GM19240 (cell line): ENCODE measurements around the gene NPLOC4.
"Not testable (repeated sequence)": the region's sequence is repeated elsewhere in the genome, so short reads cannot be mapped to it uniquely, and the experiment has no call there.

ENCODE experiments used
- DNase-seq: peaks from one replicate; pipeline ENCODE4 v3.0.0; 2011; ENCODE audit warnings: low spot score; ENCODE audit not compliant: insufficient read length

Gene NPLOC4

DNA sequence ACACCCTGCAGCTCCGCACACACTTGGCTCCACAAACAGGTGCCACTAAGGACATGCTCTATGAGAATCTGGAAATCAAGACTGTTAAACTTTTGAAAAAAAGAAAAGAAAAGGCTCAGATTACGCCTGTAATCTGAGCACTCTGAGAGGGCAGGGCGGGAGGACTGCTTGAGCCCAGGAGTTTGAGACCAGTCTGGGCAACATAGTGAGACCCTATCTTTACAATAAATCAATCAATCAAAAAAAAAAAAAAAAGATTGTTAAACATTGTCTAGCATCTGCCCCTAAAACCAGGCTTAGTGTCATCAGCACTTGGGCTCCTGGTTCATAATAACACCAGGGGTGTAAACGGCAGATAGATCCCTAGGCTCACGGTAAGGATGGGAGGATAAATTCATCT is 47.3 kb downstream of the NPLOC4 start:
- DNase-seq = no peak

DNA sequence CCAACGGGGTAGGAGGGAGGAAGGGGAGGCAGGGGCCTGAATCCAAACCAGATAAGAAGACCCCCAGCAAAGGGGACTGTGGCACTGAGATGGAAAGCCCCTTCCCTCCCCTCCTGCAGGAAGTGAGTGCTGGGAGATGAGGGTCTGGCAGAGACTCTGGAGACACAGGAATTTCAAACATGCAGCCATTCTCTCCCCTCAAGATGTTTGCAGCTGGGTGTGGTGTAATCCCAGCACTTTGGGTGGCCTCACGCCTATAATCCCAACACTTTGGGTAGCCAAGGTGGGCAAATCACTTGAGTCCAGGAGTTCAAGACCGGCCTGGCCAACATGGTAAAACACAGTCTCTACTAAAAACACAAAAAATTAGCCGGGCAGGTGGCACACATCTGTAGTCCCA is 50.8 kb downstream of the NPLOC4 start:
- no peak for DNase-seq

DNA sequence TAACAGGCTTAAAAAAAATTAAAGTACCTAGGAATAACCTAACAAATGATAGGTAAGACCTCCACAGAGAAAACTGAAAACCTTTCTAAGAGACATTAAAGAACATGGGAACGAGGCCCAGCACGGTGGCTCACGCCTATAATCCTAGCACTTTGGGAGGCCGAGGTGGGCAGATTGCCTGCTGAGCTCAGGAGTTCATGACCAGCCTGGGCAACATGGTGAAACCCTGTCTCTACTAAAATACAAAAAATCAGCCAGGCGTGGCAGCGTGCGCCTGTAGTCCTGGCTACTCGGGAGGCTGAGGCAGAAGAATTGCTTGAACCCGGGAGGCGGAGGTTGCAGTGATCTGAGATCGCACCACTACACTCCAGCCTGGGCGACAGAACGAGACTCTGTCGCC is 52.1 kb downstream of the NPLOC4 start:
- not testable (repeated sequence) for DNase-seq

DNA sequence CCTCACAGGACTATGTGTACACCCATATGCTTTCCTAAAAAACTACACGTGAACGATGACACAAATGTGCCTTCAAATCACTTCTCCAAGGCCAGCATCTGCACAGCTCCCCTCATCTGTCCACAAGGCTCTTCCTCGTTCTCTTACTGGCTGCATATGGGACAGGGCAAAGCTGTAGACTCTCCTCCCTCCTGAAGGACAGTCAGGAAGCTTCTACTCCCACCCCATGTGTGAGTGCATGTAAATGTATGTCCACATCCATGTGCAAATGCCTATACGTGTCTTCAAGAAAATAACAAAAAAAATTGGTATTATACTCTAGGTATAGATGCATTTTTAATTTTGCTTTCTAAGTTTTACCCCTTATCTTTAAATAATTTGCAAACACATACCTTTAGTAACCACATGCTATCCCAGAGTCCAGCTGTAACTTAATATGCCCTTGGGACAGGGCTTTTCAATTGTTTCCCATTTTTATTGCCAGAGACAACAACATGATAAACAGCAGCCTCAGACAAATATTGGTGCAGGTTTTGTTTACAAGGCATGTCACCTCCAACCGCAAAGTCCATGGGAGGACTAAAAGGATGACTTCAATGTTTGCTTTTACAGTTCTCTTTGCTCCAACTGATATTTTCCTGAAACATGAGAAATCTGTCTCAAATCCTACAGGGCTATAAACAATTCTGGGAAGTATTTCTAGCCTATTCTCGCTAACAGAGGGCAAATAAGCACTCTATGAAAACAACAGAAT is 53.1 kb downstream of the NPLOC4 start:
- no peak for DNase-seq

DNA sequence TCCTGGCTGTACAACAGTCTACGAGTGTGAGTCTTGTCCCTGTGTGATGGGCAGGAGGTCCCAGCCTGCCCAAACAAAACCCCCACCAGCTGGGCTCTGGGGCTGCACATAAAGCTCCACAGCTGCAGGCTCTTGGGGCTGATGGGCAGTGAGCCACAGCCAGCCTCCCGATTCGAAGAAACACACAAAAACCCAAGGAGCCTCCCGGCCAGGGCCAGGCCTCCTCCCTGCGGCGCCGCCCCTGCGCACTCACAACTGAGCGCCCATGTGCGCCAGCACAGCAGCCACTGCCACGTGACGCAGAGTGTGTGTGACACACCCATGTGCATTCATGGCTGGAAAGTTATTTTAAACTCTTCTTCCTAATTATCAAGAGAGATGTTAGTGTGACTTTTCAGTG is 54.2 kb downstream of the NPLOC4 start:
- DNase-seq = no peak

DNA sequence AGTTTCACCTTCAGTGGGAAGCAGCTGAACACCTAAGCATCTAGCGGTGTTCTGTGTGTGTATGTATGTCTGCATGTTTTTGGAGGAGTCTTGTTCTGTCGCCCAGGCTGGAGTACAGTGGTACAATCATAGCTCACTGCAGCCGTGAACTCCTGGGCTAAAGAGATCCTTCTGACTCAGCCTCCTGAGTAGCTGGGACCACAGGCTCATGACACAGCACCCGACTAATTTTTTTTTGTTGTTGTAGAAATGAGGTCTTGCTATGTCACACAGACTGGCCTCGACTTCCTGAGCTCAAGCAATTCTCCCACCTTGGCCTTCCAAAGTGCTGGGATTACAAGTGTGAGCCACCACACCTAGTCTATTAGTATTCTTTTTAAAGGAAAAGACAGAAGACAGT is 54.6 kb downstream of the NPLOC4 start:
- DNase-seq = no peak

DNA sequence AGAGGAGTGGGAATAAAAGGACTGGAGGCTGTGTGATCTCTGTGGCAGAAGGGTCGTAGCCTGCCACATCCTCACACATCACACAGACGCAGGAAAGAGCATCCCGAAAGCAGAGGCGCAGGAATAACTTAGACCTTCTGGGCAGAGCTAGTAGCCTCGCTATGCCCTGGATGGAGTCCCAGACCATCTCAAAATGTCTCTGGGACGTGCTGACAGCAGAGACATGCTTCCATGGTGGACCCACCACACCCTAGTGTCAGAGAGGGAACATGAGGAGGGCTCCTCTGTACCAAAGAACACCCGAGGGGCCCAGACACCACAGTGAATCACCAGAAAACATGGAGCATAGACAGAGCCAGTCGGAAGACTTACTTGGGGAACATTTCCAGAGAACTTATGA is 55.2 kb downstream of the NPLOC4 start:
- DNase-seq = no peak

DNA sequence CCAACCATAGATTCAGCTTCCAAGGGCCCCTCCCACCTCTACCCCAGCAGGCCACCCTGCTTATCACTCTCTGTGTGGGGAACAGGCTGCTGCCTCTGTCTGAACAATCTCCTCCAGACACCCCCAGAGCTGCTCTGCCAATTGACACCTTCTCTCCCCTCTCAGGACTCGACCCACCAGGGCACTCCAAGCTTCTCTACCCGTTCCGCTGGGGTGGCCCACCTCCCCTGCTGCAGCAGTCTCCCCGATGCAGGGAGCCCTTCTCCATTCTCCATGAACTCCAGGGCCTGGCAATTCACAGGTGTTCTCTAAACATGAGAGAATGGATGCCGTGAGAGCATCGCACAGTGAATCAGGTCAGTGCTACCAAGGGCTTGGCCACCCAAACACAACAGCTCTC is 56.4 kb downstream of the NPLOC4 start:
- no peak for DNase-seq

DNA sequence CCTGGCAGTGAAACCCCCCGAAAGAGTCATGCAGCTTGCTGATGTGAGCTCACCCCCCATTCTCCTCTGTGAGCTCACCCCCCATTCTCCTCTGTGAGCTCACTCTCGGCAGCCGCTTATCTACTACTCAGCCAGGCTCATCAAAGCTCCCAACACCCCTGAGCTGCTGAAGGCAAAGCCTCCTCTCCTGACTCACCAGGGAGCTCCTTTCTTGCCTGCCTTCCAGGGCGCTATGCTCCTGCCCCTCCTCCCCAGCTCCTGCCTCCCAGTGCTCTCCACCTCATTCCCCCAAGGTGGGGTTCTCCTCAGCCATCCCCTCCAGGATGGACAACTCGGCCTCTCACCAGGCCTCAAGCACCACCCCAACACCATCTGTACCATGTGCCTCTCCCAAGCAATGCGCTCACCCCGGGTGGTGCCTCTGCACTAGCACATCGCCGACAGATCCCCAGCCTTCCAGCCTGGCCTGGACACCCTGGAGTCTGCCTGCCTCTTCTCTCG is 57.0 kb downstream of the NPLOC4 start:
- no peak for DNase-seq

DNA sequence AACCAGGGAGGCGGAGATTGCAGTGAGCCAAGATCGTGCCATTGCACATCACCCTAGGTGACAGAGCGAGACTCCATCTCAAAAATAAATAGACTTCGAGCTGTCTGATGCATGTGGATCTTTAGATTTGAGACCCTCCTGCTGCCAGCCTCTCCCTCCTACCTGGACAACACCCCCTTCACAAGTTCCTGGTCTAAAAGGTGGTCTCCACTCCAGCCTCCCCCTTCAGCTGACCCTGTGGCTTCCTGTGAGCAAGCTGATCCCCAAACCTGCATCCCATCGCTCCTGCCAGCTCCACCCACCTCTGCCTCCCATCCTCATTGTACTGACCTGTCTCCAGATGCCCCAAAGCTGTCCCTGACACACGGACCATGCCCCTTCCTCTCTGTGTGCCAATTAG is 57.6 kb downstream of the NPLOC4 start:
- no peak for DNase-seq

DNA sequence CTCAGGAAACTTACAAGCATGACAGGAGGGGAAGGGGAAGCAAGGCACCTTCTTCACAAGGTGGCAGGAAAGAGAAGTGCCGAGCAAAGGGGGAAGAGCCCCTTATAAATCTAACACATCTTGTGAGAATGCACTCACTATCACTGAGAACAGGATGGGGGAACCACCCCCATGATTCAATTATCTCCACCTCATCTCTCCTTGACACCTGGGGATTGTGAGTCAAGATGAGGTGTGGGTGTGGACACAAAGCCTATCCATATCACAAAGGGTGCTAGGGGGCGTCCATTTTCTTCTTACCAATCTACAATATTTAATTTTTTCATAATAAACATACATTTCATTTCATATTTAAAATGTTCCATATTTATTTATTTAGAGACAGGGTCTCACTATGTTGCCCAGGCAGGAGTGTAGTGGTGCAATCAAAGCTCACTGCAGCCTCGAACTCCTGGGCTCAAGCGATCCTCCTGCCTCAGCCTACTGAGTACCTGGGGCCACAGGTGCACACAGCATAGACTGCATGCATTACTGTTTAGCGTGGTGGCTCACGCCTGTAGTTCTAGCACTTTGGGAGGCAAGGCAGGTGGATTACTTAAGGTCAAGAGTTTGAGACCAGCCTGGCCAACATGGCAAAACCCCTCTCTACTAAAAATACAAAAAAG is 58.2 kb downstream of the NPLOC4 start:
- no peak for DNase-seq

DNA sequence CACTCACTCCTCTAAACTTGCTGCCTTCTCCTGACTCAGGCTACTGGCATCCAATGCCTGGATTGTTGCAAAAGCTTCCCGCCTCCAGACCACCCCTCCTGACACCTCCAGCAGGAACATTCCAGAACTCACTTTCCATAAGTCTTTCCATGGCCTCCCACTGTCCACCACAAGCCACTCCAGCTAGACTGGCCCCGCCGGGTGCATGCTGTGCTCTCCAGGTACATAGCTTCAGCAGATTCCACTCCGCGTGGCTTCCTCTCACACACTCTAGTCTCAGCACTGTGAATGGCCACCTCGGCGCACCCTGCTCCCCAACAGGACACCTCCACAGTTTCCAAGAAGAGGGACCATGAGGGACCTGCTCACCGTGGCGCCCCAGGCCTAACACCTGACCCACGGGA is 58.9 kb downstream of the NPLOC4 start:
- DNase-seq = no peak

DNA sequence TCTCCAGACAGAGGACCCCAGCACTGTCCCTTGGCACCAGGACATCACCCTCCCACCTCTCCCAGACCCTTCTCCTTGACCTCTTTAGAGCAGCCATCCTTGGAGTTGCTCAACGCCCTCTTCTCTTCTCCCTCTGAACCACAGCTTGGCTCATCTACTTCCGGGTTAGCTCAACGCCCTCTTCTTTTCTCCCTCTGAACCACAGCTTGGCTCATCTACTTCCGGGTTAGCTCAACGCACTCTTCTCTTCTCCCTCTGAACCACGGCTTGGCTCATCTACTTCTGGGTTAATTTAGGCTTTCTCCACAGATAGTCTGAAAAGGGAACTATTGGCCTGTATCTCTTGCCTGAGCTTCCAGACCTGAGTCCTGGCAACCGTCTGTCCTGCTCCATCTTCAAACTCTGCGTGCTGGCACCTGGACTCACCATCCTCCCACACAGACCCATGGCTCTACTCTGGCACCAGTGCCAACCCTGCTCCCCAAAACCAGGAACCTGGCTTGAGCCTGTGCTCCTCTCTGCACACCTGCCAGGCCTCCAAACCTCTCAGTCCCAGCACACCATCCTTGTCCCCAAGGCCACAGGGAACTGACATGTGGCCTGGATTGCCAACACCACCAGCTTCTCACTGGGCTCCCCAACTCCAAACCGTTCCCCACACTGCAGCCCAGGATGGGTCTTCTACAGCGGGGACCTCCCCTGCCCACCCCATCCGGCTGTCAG is 59.5 kb downstream of the NPLOC4 start:
- DNase-seq = no peak

DNA sequence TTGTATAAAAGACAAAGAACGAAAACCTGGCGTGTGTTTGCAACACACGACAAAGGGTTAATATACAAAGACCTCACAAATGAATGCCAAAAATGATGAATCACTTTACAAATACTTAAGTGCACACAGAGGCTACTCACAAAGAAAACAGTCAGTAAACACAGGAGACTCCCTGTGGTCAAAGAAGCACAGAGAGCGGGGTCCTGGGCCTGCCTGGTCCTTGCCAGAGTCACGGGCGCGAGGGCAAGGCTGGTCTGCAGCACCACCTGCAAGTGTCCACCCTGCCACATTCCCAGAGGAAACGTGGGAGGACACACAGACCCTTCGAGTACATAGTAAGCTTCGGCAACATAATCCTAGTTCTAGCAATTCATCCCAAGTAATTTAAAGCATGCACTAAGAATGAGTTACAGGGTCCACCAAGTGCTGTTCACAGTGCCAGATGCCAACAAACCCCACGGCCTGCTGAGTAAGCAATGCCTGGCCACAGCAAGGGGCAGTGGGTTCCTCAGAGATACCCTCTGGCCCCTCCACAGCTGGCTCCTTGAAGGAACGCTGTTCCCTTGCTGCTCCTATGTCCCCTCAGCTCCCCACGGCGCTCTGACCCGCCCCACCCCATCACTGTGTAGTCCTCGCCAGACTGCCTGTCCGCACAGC is 60.2 kb downstream of the NPLOC4 start:
- no peak for DNase-seq

DNA sequence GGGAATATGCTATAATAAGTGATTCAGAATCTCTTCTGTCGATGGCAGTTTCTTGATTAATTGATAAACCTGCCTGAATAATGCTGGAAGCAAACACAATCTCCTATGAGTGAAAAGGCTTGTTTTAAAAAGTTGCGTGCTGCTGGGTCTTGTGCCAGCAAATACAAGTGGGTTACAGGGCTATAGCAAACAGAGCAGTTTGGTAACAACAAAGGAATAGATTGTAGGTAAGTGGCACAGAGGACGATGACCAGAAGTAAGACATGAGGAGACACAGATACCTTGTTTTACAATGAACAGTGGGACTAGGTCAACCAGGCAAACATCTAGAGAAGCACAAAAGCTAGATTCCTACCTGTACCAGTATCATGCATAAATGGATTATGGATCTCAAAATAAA is 61.1 kb downstream of the NPLOC4 start:
- DNase-seq = no peak

DNA sequence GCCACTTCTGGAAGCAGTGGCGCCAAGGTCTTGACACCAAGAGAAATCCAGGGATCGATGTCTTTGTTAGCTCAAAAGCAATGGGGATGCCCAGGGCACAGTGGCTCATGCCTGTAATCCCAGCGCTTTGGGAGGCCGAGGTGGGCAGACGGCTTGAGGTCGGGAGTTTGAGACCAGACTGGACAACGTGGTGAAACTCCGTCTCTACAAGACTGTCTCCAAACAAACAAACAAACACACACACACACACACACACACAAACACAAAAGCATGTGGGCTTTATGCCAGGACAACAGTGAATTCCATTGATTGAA is 62.3 kb downstream of the NPLOC4 start:
- no peak for DNase-seq

DNA sequence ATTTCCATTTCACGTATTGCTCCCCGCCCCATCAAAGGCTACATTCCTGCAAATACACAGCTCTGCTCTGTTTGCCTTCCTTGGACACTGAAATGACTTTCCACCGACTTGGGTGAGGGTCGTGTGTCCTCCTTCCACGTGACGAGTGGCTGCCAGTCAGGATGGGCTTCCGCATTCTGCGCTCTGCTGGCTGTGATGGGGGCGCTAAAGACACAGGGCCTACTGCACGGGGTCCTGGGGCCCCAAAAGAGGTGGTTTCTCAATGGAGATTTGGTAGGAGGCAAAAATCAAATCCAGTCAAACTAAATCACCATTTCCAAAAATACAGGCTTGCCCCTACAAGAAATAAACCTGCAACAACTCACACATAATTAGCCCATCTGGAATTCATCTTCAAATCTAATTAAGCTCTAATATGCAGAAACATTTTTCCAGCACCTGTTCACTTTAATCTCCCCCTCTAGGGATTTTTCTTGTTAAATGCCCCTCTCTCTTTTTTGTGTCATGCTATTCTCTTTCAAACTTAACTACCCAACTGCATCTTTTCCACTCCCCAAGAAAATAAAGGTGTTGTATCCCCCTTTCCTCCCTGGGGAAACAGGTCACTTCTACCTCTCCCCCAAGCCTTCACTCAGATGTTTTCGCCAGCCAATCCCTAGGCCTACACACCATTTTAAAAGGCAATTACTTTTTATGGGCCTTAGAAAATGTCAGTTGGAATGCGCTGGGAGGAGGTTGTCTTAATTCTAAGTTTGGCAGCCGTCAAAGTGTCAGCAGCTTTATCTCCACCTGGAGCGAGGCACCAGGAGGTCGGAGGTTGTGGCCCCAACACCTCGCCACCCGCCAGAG is 62.9 kb downstream of the NPLOC4 start:
- DNase-seq = no peak

DNA sequence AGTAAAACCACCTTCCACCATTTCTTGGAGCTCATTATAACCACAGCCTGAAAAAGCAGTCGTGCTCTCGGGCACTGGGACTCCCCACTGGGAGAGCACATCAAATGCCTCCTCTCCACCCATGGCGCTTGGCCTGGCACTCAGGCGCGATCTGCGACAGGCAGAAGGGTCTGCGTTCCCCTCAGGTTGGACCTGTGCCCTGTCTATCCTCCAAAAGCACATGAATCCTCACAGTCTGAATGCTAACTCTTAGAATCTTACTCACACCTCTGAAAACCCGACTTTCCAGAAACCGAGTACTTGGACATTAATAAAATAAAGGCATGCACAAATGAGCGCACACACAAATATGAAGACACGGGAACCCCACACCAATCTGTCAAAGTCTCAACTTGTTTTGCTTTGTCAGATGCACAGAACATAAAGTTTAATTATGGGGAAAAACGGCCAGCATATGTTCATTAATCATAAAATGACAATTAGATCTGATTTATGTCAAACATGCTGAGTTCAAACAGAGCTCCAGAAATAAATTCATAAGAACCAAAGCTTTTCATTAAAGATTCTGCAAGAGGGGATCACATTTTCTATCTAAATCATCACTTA is 64.2 kb downstream of the NPLOC4 start:
- DNase-seq = no peak

DNA sequence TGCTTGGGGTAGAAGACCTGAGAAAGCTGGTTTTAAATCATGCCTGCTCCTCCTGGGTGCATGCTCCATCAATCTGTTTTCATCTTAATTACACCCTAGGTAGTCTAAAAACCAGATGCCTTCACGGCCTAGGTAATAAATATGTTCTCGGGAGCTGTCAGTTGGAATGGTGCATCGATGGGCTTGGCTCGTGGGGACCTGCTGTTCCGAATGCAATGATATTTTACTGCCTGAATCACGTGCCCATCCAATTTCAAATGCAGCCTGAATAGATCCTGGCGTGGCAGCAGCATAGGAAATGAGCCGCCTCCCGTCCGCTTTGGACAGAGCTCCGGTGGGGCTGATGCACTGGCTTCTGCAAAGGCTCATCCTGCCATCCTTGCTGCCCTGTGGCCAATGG is 65.9 kb downstream of the NPLOC4 start:
- no peak for DNase-seq

DNA sequence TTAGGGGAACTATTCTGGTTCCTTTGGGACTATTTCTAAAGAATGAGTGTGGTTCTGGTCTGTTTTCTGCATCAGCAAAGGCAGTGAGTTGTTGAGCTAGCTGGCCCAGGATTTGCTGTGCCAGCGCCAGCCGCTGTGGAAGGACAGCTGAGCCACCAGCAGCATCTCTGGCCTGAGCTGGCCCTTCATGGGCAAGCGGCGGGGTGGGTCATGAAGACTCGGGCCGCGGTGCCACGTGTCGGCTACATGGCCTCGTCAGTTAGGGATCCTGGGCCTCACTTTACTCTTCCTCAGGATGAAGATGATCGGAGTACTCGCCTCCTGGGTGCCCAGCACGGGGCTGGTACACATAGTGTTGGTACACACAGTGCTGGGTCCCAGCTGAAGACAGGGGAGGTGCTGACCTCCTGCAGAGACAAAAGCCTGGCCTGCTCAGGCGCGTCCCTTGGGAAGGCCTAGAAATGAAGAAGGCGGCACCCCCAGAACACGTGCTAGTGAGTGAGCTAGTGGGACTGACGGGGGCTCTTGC is 66.9 kb downstream of the NPLOC4 start:
- no peak for DNase-seq
